ENCODE measurements around the gene PCMT1.

- TF ChIP-seq CTCF (IDR thresholded peaks at IDR 0.05) (no peak), POLR2A (IDR thresholded peaks at IDR 0.05) (no peak)
Measured at GRCh38 chr6:149728499-149729234, 20.9 kb upstream of the PCMT1 start.

Measured in adrenal gland (tissue), 5 donors.